Measurements from ENCODE around the gene POU2AF2. TPM values are rescaled to one million over a fixed set of nuclear protein-coding genes. Genes with fewer than 3 reads are reported as not detected.

The POU2AF2 gene
- total RNA-seq, 1 donor from 2014 or later: not detected

GRCh38 chr11:111330234-111330893, 84.8 kb downstream of the POU2AF2 start:
- DNase-seq (ENCODE audit: low read depth): no peak

- peak; percentile 11 for DNase-seq (ENCODE audit: low read depth)
These were observed 86.4 kb downstream of the POU2AF2 start for GRCh38 chr11:111331711-111332479.

DNA sequence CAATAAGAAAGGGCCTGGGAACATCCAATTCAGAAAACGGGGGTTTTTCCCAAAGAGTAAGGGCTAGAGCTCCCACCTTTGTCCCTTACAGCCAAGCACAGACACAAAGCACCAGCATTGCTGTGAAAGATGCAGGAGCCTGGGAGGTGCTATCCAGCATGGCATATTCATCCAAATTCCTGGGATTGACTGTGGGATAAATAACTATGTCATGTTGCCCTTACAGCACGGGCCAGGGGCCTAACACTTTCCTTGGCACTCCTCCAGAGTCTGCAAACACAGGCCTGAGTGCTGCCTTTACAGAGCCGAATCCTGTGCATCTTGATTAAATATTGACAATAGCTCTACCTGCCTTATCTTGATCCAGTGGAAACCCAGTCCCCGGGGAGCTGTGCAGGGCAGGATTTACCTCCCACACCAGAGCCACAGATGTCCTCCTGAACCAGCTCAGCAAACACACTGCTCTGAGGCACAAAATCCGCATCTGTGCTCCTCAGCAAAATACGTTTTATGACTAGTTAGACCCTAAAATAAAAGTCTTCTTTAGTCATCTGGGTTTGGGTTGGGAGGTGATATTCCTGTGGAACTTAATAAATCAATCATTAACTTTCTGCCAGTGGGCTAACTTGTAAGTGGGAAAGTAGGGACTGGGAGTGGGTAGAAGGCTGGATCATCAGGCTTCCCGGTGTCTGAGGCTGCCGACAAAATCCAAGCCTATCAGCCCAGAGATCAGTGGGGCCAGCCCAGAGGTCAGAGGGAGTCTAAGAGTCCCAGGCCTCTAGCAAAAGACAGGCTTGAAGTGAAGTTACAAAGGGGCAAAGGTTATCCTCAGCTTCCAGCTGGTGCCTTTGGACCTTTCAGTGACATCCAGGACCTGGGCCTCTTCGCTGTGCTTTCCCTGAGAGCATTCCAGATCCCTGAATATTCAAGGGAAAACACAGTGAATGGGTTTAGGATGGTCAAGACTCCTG, 89.3 kb downstream of the POU2AF2 start:
- peak; percentile 35 for DNase-seq (ENCODE audit: low read depth)

DNA sequence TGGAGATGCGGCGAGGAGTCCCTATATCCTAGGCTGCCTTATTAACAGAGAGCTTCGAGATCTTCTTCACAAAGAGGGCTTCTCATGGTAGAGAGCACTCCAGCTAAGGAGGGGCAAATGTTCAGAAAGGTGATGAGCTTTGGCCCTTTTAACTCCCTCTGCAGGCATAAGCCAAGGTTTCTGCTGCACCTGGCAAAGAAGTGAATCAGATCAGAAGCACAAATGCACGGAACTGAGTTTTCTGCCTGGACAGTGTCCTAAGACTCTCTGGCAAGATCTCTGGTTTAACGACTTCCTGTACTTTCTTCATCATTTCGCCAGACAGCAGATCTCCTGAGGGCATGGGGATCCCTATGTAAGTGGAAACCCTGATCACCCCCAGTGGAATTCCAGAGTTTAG, 90.0 kb downstream of the POU2AF2 start:
- DNase-seq (ENCODE audit: low read depth): no peak

Other genes with a start within 250 kb of the POU2AF2 start
- not detected in 2 replicates for gene POU2AF3, start 52.8 kb downstream of the POU2AF2 start, total RNA-seq
- gene POU2AF1, start 133.6 kb downstream of the POU2AF2 start, total RNA-seq: not detected in 2 replicates

Data from renal cortical epithelial cell (primary cell).